ENCODE data around the gene APBB1. TPM values are rescaled to one million over a fixed set of nuclear protein-coding genes. Genes with fewer than 3 reads are reported as not detected.

The APBB1 gene
- total and polyA plus RNA-seq, 9 of the 15 experiments (the other 6 are each of a cell fraction or from before 2014, with no cell fraction given) = 0.04 to 0.73 (median 0.40) TPM

DNA sequence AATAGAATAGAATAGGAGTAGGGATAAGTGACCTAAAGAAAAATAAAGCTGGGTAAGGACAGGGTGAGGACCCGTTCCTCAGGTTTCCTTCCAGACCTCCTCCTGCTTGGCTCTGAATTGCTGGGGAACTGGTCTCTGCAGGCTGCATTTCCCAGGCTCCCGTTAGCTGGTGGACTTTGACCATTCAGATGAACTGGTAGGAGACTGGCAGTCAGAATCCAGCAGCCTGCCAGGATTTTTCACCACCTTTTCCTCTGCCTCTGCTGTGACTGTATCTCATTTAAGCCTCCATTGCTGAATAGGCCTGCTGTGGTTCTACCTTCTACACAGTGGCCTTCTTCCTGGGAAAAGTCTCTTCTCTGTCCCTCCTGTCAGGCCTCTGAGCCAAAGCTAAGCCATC lies 53.2 kb downstream of the APBB1 start:
- Histone ChIP-seq H3K9me1 (ENCODE audit: control insufficient read depth, insufficient read depth, low read length) (no peaks in the 10 kb centered on the region), H3K4me1 (replicated peaks in 1 of 2; ENCODE audit: control insufficient read depth in 2 of 2, insufficient read depth in 2 of 2, low read length in 2 of 2) (no peaks in the 10 kb centered on the region), H3K9me3 (replicated peaks; ENCODE audit: control insufficient read depth, insufficient read depth, low read depth, low read length) (no peaks in the 10 kb centered on the region), H3K79me2 (ENCODE audit: control insufficient read depth, insufficient read depth, low read length) (no peaks in the 10 kb centered on the region), H3K4me2 (ENCODE audit: insufficient read depth, low read length) (no peak overlapping the region), H3K27ac (ENCODE audit: extremely low read depth, low read depth, low read length) (no peak overlapping the region), H3K4me3 (no peak overlapping the region), H3K9ac (ENCODE audit: insufficient read depth in 1 of 2, low read depth in 2 of 2, low read length in 2 of 2) (no peak overlapping the region; a peak in 1 of 4 replicates), H2AFZ (ENCODE audit: low read depth, low read length) (no peak overlapping the region), H3K36me3 (ENCODE audit: control insufficient read depth, insufficient read depth, low read length) (no peaks in the 10 kb centered on the region), H3K27me3 (ENCODE audit: control insufficient read depth in 2 of 2, insufficient read depth in 2 of 2, low read length in 2 of 2) (peaks cover 8 to 9% of the 10 kb centered on the region in 2 experiments; a peak in 2 of 5 replicates), H4K20me1 (replicated peaks; ENCODE audit: control insufficient read depth, insufficient read depth, low read length) (no peaks in the 10 kb centered on the region)
- no peak for FAIRE-seq
- ChIA-PET POLR2A (no interaction called here), CTCF (ENCODE audit: low intra/inter-chr PET ratio) (interaction anchor here (0.5 kb wide), 2 partner anchors 87 to 918 kb away, joined by 3 read pairs; no protein-coding TSS in a partner anchor)
- BruUV-seq (replicated peaks) = no TSS peak
- in situ Hi-C loops (cut with MboI) = no loop called here
- no peak for DNase-seq (ENCODE audit: extremely low read depth in 1 of 4, low spot score in 3 of 4)
- intact Hi-C loops (cut with micrococcal nuclease) = no loop called here
- no peak; the same call in 2 of the 3 replicates for ATAC-seq
- WGBS (ENCODE audit: insufficient coverage, low coverage, missing lambda C conversion rate) = 10% methylated on average over 2 of the region's 2 CpGs
- no peak for TF ChIP-seq FOXJ3 (CRISPR knock-in tag; IDR thresholded peaks at IDR 0.05)
- TF ChIP-seq ZNF263 (CRISPR knock-in tag; IDR thresholded peaks at IDR 0.05; ENCODE audit: borderline replicate concordance) = no peak
- TF ChIP-seq ELF1 (tag; IDR thresholded peaks at IDR 0.05) = no peak
- TF ChIP-seq, protein P1, sequence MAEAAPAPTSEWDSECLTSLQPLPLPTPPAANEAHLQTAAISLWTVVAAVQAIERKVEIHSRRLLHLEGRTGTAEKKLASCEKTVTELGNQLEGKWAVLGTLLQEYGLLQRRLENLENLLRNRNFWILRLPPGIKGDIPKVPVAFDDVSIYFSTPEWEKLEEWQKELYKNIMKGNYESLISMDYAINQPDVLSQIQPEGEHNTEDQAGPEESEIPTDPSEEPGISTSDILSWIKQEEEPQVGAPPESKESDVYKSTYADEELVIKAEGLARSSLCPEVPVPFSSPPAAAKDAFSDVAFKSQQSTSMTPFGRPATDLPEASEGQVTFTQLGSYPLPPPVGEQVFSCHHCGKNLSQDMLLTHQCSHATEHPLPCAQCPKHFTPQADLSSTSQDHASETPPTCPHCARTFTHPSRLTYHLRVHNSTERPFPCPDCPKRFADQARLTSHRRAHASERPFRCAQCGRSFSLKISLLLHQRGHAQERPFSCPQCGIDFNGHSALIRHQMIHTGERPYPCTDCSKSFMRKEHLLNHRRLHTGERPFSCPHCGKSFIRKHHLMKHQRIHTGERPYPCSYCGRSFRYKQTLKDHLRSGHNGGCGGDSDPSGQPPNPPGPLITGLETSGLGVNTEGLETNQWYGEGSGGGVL (CRISPR knock-in tag; IDR thresholded peaks at IDR 0.05) = no peak
- TF ChIP-seq, protein P2, sequence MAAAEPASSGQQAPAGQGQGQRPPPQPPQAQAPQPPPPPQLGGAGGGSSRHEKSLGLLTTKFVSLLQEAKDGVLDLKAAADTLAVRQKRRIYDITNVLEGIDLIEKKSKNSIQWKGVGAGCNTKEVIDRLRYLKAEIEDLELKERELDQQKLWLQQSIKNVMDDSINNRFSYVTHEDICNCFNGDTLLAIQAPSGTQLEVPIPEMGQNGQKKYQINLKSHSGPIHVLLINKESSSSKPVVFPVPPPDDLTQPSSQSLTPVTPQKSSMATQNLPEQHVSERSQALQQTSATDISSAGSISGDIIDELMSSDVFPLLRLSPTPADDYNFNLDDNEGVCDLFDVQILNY (CRISPR knock-in tag; IDR thresholded peaks at IDR 0.05) = no peak
- no peak for TF ChIP-seq MEIS2 (IDR thresholded peaks at IDR 0.05; ENCODE audit: partially characterized antibody)
- TF ChIP-seq MYBL2 (IDR thresholded peaks at IDR 0.05; ENCODE audit: low read depth) = no peak
- no peak for TF ChIP-seq MYBL2 (CRISPR knock-in tag; IDR thresholded peaks at IDR 0.05; ENCODE audit: borderline replicate concordance)
- no peak for TF ChIP-seq U2AF1 (optimal IDR thresholded peaks at IDR 0.05; ENCODE audit: low read depth, low read length)
- TF ChIP-seq MIER1 (IDR thresholded peaks at IDR 0.05; ENCODE audit: low read depth) = no peak
- TF ChIP-seq, protein P3, sequence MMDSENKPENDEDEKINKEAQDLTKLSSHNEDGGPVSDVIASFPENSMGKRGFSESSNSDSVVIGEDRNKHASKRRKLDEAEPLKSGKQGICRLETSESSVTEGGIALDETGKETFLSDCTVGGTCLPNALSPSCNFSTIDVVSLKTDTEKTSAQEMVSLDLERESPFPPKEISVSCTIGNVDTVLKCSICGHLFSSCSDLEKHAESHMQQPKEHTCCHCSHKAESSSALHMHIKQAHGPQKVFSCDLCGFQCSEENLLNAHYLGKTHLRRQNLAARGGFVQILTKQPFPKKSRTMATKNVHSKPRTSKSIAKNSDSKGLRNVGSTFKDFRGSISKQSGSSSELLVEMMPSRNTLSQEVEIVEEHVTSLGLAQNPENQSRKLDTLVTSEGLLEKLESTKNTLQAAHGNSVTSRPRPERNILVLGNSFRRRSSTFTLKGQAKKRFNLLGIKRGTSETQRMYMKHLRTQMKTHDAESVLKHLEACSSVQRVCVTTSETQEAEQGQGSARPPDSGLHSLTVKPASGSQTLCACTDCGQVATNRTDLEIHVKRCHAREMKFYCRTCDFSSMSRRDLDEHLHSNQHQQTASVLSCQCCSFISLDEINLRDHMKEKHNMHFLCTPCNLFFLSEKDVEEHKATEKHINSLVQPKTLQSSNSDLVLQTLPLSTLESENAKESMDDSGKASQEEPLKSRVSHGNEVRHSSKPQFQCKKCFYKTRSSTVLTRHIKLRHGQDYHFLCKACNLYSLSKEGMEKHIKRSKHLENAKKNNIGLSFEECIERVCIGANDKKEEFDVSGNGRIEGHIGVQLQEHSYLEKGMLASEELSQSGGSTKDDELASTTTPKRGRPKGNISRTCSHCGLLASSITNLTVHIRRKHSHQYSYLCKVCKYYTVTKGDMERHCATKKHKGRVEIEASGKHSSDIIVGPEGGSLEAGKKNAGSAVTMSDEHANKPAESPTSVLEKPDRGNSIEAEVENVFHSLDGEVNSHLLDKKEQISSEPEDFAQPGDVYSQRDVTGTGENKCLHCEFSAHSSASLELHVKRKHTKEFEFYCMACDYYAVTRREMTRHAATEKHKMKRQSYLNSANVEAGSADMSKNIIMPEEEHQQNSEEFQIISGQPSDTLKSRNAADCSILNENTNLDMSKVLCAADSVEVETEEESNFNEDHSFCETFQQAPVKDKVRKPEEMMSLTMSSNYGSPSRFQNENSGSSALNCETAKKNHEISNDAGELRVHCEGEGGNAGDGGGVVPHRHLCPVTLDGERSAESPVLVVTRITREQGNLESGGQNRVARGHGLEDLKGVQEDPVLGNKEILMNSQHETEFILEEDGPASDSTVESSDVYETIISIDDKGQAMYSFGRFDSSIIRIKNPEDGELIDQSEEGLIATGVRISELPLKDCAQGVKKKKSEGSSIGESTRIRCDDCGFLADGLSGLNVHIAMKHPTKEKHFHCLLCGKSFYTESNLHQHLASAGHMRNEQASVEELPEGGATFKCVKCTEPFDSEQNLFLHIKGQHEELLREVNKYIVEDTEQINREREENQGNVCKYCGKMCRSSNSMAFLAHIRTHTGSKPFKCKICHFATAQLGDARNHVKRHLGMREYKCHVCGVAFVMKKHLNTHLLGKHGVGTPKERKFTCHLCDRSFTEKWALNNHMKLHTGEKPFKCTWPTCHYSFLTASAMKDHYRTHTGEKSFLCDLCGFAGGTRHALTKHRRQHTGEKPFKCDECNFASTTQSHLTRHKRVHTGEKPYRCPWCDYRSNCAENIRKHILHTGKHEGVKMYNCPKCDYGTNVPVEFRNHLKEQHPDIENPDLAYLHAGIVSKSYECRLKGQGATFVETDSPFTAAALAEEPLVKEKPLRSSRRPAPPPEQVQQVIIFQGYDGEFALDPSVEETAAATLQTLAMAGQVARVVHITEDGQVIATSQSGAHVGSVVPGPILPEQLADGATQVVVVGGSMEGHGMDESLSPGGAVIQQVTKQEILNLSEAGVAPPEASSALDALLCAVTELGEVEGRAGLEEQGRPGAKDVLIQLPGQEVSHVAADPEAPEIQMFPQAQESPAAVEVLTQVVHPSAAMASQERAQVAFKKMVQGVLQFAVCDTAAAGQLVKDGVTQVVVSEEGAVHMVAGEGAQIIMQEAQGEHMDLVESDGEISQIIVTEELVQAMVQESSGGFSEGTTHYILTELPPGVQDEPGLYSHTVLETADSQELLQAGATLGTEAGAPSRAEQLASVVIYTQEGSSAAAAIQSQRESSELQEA (IDR thresholded peaks at IDR 0.05; ENCODE audit: low read depth) = no peak
- TF ChIP-seq, protein P4, sequence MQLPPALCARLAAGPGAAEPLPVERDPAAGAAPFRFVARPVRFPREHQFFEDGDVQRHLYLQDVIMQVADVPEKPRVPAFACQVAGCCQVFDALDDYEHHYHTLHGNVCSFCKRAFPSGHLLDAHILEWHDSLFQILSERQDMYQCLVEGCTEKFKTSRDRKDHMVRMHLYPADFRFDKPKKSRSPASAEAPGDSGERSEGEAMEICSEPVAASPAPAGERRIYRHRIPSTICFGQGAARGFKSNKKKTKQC (CRISPR knock-in tag; IDR thresholded peaks at IDR 0.05) = no peak

Data from K562 (cell line).